Activated CD8-positive, alpha-beta T cell treated with anti-CD3 and anti-CD28 coated beads, Interleukin-2, amount 10 ng/mL, durations not matched to agents 7 days and 5 days (primary cell): ENCODE data around the gene LRRC74A. TPM values are rescaled to one million over a fixed set of nuclear protein-coding genes. Genes with fewer than 3 reads are reported as not detected.
"Not testable (repeated sequence)": the region's sequence is repeated elsewhere in the genome, so short reads cannot be mapped to it uniquely, and the experiment has no call there.

Experiments
- ATAC-seq: fragments of 150-1000 bp; cut with Tn5 transposase; one replicate; pipeline ENCODE4 v1.10.0; 2021; ENCODE audit warnings: moderate library complexity
- CTCF ChIA-PET: fragments of 350-600 bp; sonication (Branson Sonifier 250); formaldehyde crosslinking; loops from one replicate; lab custom pipeline; 2021; ENCODE audit warnings: antibody characterized with exemption; lab: Charles Lee
- POLR2A ChIA-PET: fragments of 350-600 bp; sonication (Branson Sonifier 250); formaldehyde crosslinking; loops from one replicate; lab custom pipeline; 2021; ENCODE audit warnings: antibody characterized with exemption; lab: Charles Lee
- DNase-seq: peaks from one replicate; pipeline ENCODE4 v3.0.0-alpha.2; 2020
- H3K27ac Mint-ChIP-seq: one replicate; pipeline ENCODE4 v1.8.0; 2021; ENCODE audit warnings: mild to moderate bottlenecking, mixed read lengths
- H3K27me3 Mint-ChIP-seq: one replicate; pipeline ENCODE4 v1.8.0; 2021; ENCODE audit warnings: low read depth, mixed read lengths
- H3K36me3 Mint-ChIP-seq: one replicate; pipeline ENCODE4 v1.8.0; 2021; ENCODE audit warnings: low read depth, mixed read lengths
- H3K4me1 Mint-ChIP-seq: one replicate; pipeline ENCODE4 v1.8.0; 2021; ENCODE audit warnings: low read depth, mixed read lengths
- H3K4me3 Mint-ChIP-seq: one replicate; pipeline ENCODE4 v1.8.0; 2021; ENCODE audit warnings: mild to moderate bottlenecking, mixed read lengths
- H3K9me3 Mint-ChIP-seq: one replicate; pipeline ENCODE4 v1.8.0; 2022; ENCODE audit warnings: mixed read lengths; ENCODE audit not compliant: insufficient read depth
- total RNA-seq, 2 experiments: library from RNA; stranded (reverse); gene quantifications; one replicate each; pipeline ENCODE4 v1.2.3, GENCODE V29; 2021

LRRC74A gene
- total RNA-seq, 2 experiments from 2014 or later = not detected

DNA sequence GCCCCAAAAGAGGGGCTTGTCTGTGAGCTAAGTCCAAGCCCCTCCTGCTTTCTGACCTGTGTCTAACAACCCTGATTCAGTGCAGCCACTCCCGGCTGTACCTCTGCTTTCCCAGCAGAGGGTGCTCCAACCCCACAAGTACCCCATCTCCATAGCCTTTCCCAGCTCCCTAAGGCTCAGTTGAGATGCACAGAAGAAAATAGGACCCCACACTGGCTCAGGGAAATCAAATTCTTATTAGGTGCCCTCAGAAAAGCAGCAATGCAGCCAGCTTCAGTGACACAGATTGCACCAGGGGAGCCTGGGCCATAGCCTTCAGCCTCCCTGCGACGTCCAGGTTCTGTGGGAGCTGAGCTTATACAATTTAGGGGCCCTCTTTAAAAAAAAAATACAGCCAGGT, 49.9 kb downstream of the LRRC74A start:
- ChIA-PET CTCF (interaction anchor here (0.6 to 8.0 kb wide), 54 partner anchors 8 to 275 kb away, joined by 3 to 371 read pairs (median 5); partner anchors contain the start of gene IRF2BPL), POLR2A (interaction anchor here (0.8 to 1.7 kb wide), 4 partner anchors 29 to 194 kb away, joined by 3 to 7 read pairs (median 3); partner anchors contain the start of gene IRF2BPL)
- peak; percentile 63 for DNase-seq
- Mint-ChIP-seq H3K9me3 (peaks cover 5% of the 10 kb centered on the region), H3K4me3 (no peak overlapping the region), H3K4me1 (peaks cover 2% of the 10 kb centered on the region), H3K27me3 (no peaks in the 10 kb centered on the region), H3K36me3 (no peaks in the 10 kb centered on the region), H3K27ac (no peak overlapping the region)
- peak; percentile 76 for ATAC-seq

- peaks cover 2% of the 10 kb centered on the region for H3K4me1 Mint-ChIP-seq
- peaks cover 5% of the 10 kb centered on the region for H3K9me3 Mint-ChIP-seq
- no peak overlapping the region for H3K4me3 Mint-ChIP-seq
- DNase-seq (no peak), ATAC-seq (no peak)
- ChIA-PET CTCF (interaction anchor here (1.7 to 8.0 kb wide), 4 partner anchors 9 to 218 kb away, joined by 6 to 371 read pairs (median 71); no protein-coding TSS in a partner anchor), POLR2A (no interaction called here)
- no peaks in the 10 kb centered on the region for H3K36me3 Mint-ChIP-seq
- no peak overlapping the region for H3K27ac Mint-ChIP-seq
- no peaks in the 10 kb centered on the region for H3K27me3 Mint-ChIP-seq
Measured at GRCh38 chr14:76877871-76878270, 51.7 kb downstream of the LRRC74A start.

- no peak for DNase-seq
- ChIA-PET POLR2A (no interaction called here), CTCF (interaction anchor here (0.8 to 2.8 kb wide), 5 partner anchors 13 to 190 kb away, joined by 4 to 20 read pairs (median 4); no protein-coding TSS in a partner anchor)
- Mint-ChIP-seq H3K4me3 (no peak overlapping the region), H3K36me3 (no peaks in the 10 kb centered on the region), H3K27me3 (no peaks in the 10 kb centered on the region), H3K4me1 (peaks cover 12% of the 10 kb centered on the region), H3K27ac (no peak overlapping the region), H3K9me3 (peaks cover 3% of the 10 kb centered on the region)
- ATAC-seq = no peak
Measured at GRCh38 chr14:76880449-76880848, 54.2 kb downstream of the LRRC74A start.

DNA sequence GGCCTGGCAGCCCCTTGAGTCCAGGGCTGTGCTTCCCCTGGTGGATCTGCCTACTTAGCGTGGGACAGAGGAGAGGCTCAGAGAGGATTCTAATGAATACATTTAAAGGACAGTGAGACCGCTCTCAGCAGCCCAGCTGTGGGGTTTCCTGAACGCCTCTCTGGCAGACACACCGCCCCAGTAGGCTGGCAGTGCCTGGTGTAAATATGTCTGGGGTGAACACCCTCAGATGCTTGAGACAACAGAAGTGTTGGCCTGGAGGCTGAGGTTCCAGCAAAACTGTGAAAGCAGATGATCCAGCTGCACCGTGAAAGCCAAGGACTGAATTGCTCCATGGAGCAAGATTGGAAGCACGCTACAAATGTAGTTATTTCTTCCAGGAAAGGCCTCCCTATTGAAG, 55.1 kb downstream of the LRRC74A start:
- no peak for ATAC-seq
- DNase-seq = no peak
- Mint-ChIP-seq H3K4me1 (peaks cover 12% of the 10 kb centered on the region), H3K27ac (no peak overlapping the region), H3K4me3 (no peak overlapping the region), H3K9me3 (no peaks in the 10 kb centered on the region), H3K27me3 (peaks cover 2% of the 10 kb centered on the region), H3K36me3 (no peaks in the 10 kb centered on the region)
- ChIA-PET CTCF (interaction anchor here (0.9 to 2.8 kb wide), 6 partner anchors 8 to 190 kb away, joined by 3 to 20 read pairs (median 4); no protein-coding TSS in a partner anchor), POLR2A (no interaction called here)

- no peak for ATAC-seq
- no peak overlapping the region for H3K4me3 Mint-ChIP-seq
- H3K4me1 Mint-ChIP-seq = peaks cover 12% of the 10 kb centered on the region
- ChIA-PET CTCF (interaction anchor here (1.1 to 1.4 kb wide), 2 partner anchors 10 to 30 kb away, joined by 3 read pairs; no protein-coding TSS in a partner anchor), POLR2A (no interaction called here)
- no peak for DNase-seq
- no peaks in the 10 kb centered on the region for H3K36me3 Mint-ChIP-seq
- no peaks in the 10 kb centered on the region for H3K9me3 Mint-ChIP-seq
- H3K27ac Mint-ChIP-seq = no peak overlapping the region
- H3K27me3 Mint-ChIP-seq = peaks cover 7% of the 10 kb centered on the region
Measured at GRCh38 chr14:76882651-76883050, 56.4 kb downstream of the LRRC74A start.

DNA sequence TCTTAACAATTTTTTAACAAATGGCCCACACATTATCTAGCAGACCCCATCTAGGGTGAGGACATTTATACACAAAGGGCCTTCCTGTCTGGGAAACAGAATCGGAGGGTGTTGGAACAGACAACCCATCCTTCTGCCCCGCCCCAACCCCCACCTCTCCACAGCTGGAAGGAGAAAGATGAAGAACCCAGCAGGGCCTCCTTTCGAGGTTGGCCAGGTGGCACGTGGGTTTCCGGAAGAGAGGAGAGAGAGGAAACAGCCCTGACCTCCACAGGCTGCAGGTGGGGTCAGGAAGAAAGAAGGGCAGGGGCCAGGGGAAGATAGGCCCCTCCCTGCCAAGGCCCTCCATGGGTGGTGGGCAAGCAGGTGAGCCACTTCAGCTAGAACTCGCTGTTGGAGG, 57.2 kb downstream of the LRRC74A start:
- ChIA-PET CTCF (interaction anchor here (0.9 to 1.4 kb wide), 3 partner anchors 8 to 30 kb away, joined by 3 to 4 read pairs (median 3); no protein-coding TSS in a partner anchor), POLR2A (no interaction called here)

GRCh38 chr14:76884394-76884793, 58.2 kb downstream of the LRRC74A start:
- no peak overlapping the region for H3K27ac Mint-ChIP-seq
- ATAC-seq (no peak), DNase-seq (no peak)
- CTCF ChIA-PET = interaction anchor here (0.9 to 1.4 kb wide), 3 partner anchors 9 to 29 kb away, joined by 3 to 4 read pairs (median 3); no protein-coding TSS in a partner anchor
- POLR2A ChIA-PET = interaction anchor here (0.6 kb wide), 1 partner anchor 176 kb away, joined by 3 read pairs; no protein-coding TSS in a partner anchor
- no peaks in the 10 kb centered on the region for H3K9me3 Mint-ChIP-seq
- H3K4me3 Mint-ChIP-seq = no peak overlapping the region
- peaks cover 7% of the 10 kb centered on the region for H3K27me3 Mint-ChIP-seq
- H3K4me1 Mint-ChIP-seq = peaks cover 12% of the 10 kb centered on the region
- H3K36me3 Mint-ChIP-seq = no peaks in the 10 kb centered on the region

More for the DNA sequence above, 57.2 kb downstream of the LRRC74A start:
- Mint-ChIP-seq H3K9me3 (no peaks in the 10 kb centered on the region), H3K36me3 (no peaks in the 10 kb centered on the region), H3K4me3 (no peak overlapping the region), H3K27ac (peak overlapping the region; percentile 72), H3K4me1 (peaks cover 12% of the 10 kb centered on the region), H3K27me3 (peaks cover 7% of the 10 kb centered on the region)
- ATAC-seq (no peak), DNase-seq (peak; percentile 25)

- CTCF ChIA-PET = interaction anchor here (1.4 kb wide), 1 partner anchor 9 kb away, joined by 5 read pairs; no protein-coding TSS in a partner anchor
- H3K4me1 Mint-ChIP-seq = peaks cover 12% of the 10 kb centered on the region
- H3K4me3 Mint-ChIP-seq = no peak overlapping the region
- H3K27ac Mint-ChIP-seq = no peak overlapping the region
- POLR2A ChIA-PET = no interaction called here
- peaks cover 7% of the 10 kb centered on the region for H3K27me3 Mint-ChIP-seq
- H3K9me3 Mint-ChIP-seq = no peaks in the 10 kb centered on the region
- DNase-seq (no peak), ATAC-seq (no peak)
- no peaks in the 10 kb centered on the region for H3K36me3 Mint-ChIP-seq
Measured at GRCh38 chr14:76884853-76885276, 58.7 kb downstream of the LRRC74A start.

- Mint-ChIP-seq H3K27me3 (peaks cover 7% of the 10 kb centered on the region), H3K9me3 (peaks cover 2% of the 10 kb centered on the region), H3K36me3 (no peaks in the 10 kb centered on the region), H3K4me1 (peaks cover 18% of the 10 kb centered on the region), H3K27ac (no peak overlapping the region), H3K4me3 (no peak overlapping the region)
- no peak for DNase-seq
- CTCF ChIA-PET = interaction anchor here (1.8 to 2.7 kb wide), 7 partner anchors 11 to 202 kb away, joined by 4 to 17 read pairs (median 6); no protein-coding TSS in a partner anchor
- no peak for ATAC-seq
- POLR2A ChIA-PET = no interaction called here
Measured at GRCh38 chr14:76887191-76887590, 61.0 kb downstream of the LRRC74A start.

- peaks cover 6% of the 10 kb centered on the region for H3K4me1 Mint-ChIP-seq
- no peak overlapping the region for H3K4me3 Mint-ChIP-seq
- H3K27me3 Mint-ChIP-seq = peaks cover 5% of the 10 kb centered on the region
- DNase-seq (no peak), ATAC-seq (no peak)
- POLR2A ChIA-PET = interaction anchor here (0.6 kb wide), 1 partner anchor 375 kb away, joined by 3 read pairs; no protein-coding TSS in a partner anchor
- H3K36me3 Mint-ChIP-seq = no peaks in the 10 kb centered on the region
- H3K27ac Mint-ChIP-seq = no peak overlapping the region
- CTCF ChIA-PET = interaction anchor here (1.1 to 2.9 kb wide), 5 partner anchors 16 to 179 kb away, joined by 3 to 8 read pairs (median 3); no protein-coding TSS in a partner anchor
- peaks cover 7% of the 10 kb centered on the region for H3K9me3 Mint-ChIP-seq
Measured at GRCh38 chr14:76891391-76891790, 65.2 kb downstream of the LRRC74A start.

DNA sequence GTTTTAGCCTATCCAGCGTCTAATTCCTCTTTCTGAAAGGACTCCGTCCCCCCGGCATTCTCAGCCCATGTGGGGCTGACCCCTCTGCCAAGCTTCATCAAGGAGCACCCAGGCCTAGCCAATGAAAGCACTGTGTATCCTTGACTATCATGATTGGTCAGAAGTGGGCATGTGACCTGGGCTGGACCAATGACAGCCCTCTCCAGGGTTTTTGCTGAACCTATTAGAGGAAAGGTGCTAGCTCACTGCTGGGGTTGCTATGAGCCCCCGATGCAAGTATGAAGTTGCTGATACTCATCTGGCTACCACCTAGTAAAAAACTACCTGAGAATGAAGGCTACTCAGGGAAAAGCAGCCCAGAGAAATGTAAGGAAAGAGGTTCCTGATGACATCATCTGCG, 68.1 kb downstream of the LRRC74A start:
- DNase-seq = no peak
- peaks cover 6% of the 10 kb centered on the region for H3K4me1 Mint-ChIP-seq
- ChIA-PET CTCF (interaction anchor here (1.6 to 1.8 kb wide), 2 partner anchors 18 to 19 kb away, joined by 4 to 6 read pairs; no protein-coding TSS in a partner anchor), POLR2A (no interaction called here)
- peaks cover 7% of the 10 kb centered on the region for H3K9me3 Mint-ChIP-seq
- H3K36me3 Mint-ChIP-seq = no peaks in the 10 kb centered on the region
- H3K27me3 Mint-ChIP-seq = no peaks in the 10 kb centered on the region
- no peak overlapping the region for H3K4me3 Mint-ChIP-seq
- no peak overlapping the region for H3K27ac Mint-ChIP-seq
- no peak for ATAC-seq

DNA sequence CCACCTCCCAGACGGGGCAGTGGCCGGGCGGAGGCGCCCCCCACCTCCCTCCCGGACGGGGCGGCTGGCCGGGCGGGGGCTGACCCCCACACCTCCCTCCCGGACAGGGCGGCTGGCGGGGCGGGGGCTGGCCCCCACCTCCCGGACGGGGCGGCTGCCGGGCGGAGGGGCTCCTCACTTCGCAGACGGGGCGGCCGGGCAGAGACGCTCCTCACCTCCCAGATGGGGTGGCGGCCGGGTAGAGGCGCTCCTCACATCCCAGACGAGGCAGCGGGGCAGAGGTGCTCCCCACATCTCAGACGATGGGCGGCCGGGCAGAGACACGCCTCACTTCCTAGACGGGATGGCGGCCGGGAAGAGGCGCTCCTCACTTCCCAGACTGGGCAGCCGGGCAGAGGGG, 71.8 kb downstream of the LRRC74A start:
- DNase-seq, POLR2A ChIA-PET, H3K27ac Mint-ChIP-seq, CTCF ChIA-PET, H3K4me3 Mint-ChIP-seq, H3K27me3 Mint-ChIP-seq, H3K36me3 Mint-ChIP-seq, ATAC-seq, H3K9me3 Mint-ChIP-seq, H3K4me1 Mint-ChIP-seq: not testable (repeated sequence)
